Stimulated activated CD4-positive, alpha-beta T cell treated with anti-CD3 and anti-CD28 coated beads, Interleukin-1b, Interleukin-23, amount 100 ng/mL, for 24 hours (primary cell): ENCODE results near the gene UVSSA.
"Not testable (repeated sequence)": the region's sequence is repeated elsewhere in the genome, so short reads cannot be mapped to it uniquely, and the experiment has no call there.

ENCODE experiments used
- DNase-seq, 4 experiments: peaks; one replicate each; pipeline ENCODE4 v3.0.0-alpha.2; 2020; ENCODE audit warnings: low read depth in 4 of 4, low spot score in 1 of 4

UVSSA gene

GRCh38 chr4:1385373-1386340 is 38.6 kb downstream of the UVSSA start:
- no peak for DNase-seq

GRCh38 chr4:1393363-1393762 is 46.4 kb downstream of the UVSSA start:
- not testable (repeated sequence) for DNase-seq

- no peak for DNase-seq
These were observed 46.9 kb downstream of the UVSSA start for GRCh38 chr4:1393866-1394265.

- not testable (repeated sequence) for DNase-seq
These were observed 47.8 kb downstream of the UVSSA start for GRCh38 chr4:1394554-1395388.

GRCh38 chr4:1395389-1395820 is 48.4 kb downstream of the UVSSA start:
- not testable (repeated sequence) for DNase-seq

- DNase-seq, result no peak
These were observed 49.2 kb downstream of the UVSSA start for GRCh38 chr4:1395941-1396805.

GRCh38 chr4:1396806-1397455 is 49.9 kb downstream of the UVSSA start:
- DNase-seq, result no peak

GRCh38 chr4:1398681-1399507 is 51.9 kb downstream of the UVSSA start:
- DNase-seq, result no peak

GRCh38 chr4:1399508-1400190 is 52.6 kb downstream of the UVSSA start:
- DNase-seq, result no peak

- no peak for DNase-seq
These were observed 53.3 kb downstream of the UVSSA start for GRCh38 chr4:1400191-1400805.

GRCh38 chr4:1400831-1401408 is 53.9 kb downstream of the UVSSA start:
- DNase-seq, result no peak

GRCh38 chr4:1401409-1402020 is 54.5 kb downstream of the UVSSA start:
- DNase-seq, result no peak

- no peak for DNase-seq
These were observed 55.1 kb downstream of the UVSSA start for GRCh38 chr4:1402021-1402515.

GRCh38 chr4:1402516-1403091 is 55.6 kb downstream of the UVSSA start:
- DNase-seq, result no peak

- no peak for DNase-seq
These were observed 56.2 kb downstream of the UVSSA start for GRCh38 chr4:1403177-1403583.

- no peak for DNase-seq
These were observed 56.9 kb downstream of the UVSSA start for GRCh38 chr4:1403591-1404572.
